ENCODE measurements around the gene NDUFV2. TPM values are rescaled to one million over a fixed set of nuclear protein-coding genes. Genes with fewer than 3 reads are reported as not detected.

The NDUFV2 gene
- total RNA-seq, 2 donors from 2014 or later = 167 to 225 TPM

- no peak for DNase-seq (ENCODE audit: low spot score)
Measured at GRCh38 chr18:9058406-9058805, 44.1 kb upstream of the NDUFV2 start.

GRCh38 chr18:9062418-9062751, 40.1 kb upstream of the NDUFV2 start:
- no peak for TF ChIP-seq CTCF (IDR thresholded peaks at IDR 0.05)

More at GRCh38 chr18:9058406-9058805, 44.1 kb upstream of the NDUFV2 start:
- Histone ChIP-seq H3K27ac (no peak overlapping the region), H3K4me3 (no peak overlapping the region), H3K36me3 (no peaks in the 10 kb centered on the region), H3K4me1 (no peaks in the 10 kb centered on the region), H3K9me3 (no peaks in the 10 kb centered on the region), H3K27me3 (no peaks in the 10 kb centered on the region)
- no peak for TF ChIP-seq CTCF (IDR thresholded peaks at IDR 0.05)

GRCh38 chr18:9065864-9066263, 36.6 kb upstream of the NDUFV2 start:
- H3K4me1 ChIP-seq = no peaks in the 10 kb centered on the region
- H3K27ac ChIP-seq = no peak overlapping the region
- no peaks in the 10 kb centered on the region for H3K9me3 ChIP-seq
- no peak for DNase-seq (ENCODE audit: low spot score)
- no peak overlapping the region for H3K4me3 ChIP-seq
- H3K27me3 ChIP-seq = no peaks in the 10 kb centered on the region
- H3K36me3 ChIP-seq = no peaks in the 10 kb centered on the region
- TF ChIP-seq CTCF (IDR thresholded peaks at IDR 0.05) = no peak

More at GRCh38 chr18:9062418-9062751, 40.1 kb upstream of the NDUFV2 start:
- no peaks in the 10 kb centered on the region for H3K9me3 ChIP-seq
- no peaks in the 10 kb centered on the region for H3K36me3 ChIP-seq
- no peaks in the 10 kb centered on the region for H3K4me1 ChIP-seq
- H3K27me3 ChIP-seq = no peaks in the 10 kb centered on the region
- no peak overlapping the region for H3K4me3 ChIP-seq
- no peak for DNase-seq (ENCODE audit: low spot score)
- H3K27ac ChIP-seq = no peak overlapping the region

- TF ChIP-seq CTCF (IDR thresholded peaks at IDR 0.05) = no peak
- H3K27ac ChIP-seq = no peak overlapping the region
- no peak for DNase-seq (ENCODE audit: low spot score)
- no peaks in the 10 kb centered on the region for H3K36me3 ChIP-seq
- no peaks in the 10 kb centered on the region for H3K4me1 ChIP-seq
- H3K9me3 ChIP-seq = no peaks in the 10 kb centered on the region
- H3K27me3 ChIP-seq = no peaks in the 10 kb centered on the region
- H3K4me3 ChIP-seq = no peak overlapping the region
Measured at GRCh38 chr18:9066358-9066757, 36.1 kb upstream of the NDUFV2 start.

- no peaks in the 10 kb centered on the region for H3K4me1 ChIP-seq
- H3K27me3 ChIP-seq = no peaks in the 10 kb centered on the region
- no peak overlapping the region for H3K27ac ChIP-seq
- H3K36me3 ChIP-seq = no peaks in the 10 kb centered on the region
- TF ChIP-seq CTCF (IDR thresholded peaks at IDR 0.05) = no peak
- no peak overlapping the region for H3K4me3 ChIP-seq
- DNase-seq (ENCODE audit: low spot score) = no peak
- H3K9me3 ChIP-seq = no peaks in the 10 kb centered on the region
Measured at GRCh38 chr18:9066817-9067306, 35.6 kb upstream of the NDUFV2 start.

GRCh38 chr18:9067823-9068222, 34.7 kb upstream of the NDUFV2 start:
- no peaks in the 10 kb centered on the region for H3K36me3 ChIP-seq
- no peaks in the 10 kb centered on the region for H3K27me3 ChIP-seq
- TF ChIP-seq CTCF (IDR thresholded peaks at IDR 0.05) = no peak
- H3K4me3 ChIP-seq = no peak overlapping the region
- H3K27ac ChIP-seq = no peak overlapping the region
- DNase-seq (ENCODE audit: low spot score) = no peak
- H3K4me1 ChIP-seq = no peaks in the 10 kb centered on the region
- no peaks in the 10 kb centered on the region for H3K9me3 ChIP-seq

Data from right atrium auricular region (tissue), 2 donors.